CD8-positive, alpha-beta memory T cell (primary cell): ENCODE results near the gene PYGB. TPM values are rescaled to one million over a fixed set of nuclear protein-coding genes. Genes with fewer than 3 reads are reported as not detected.
"Not testable (repeated sequence)": the region's sequence is repeated elsewhere in the genome, so short reads cannot be mapped to it uniquely, and the experiment has no call there.

ENCODE experiments used
- CTCF ChIA-PET: fragments of 350-600 bp; sonication (Branson Sonifier 250); formaldehyde crosslinking; loops from one replicate; lab custom pipeline; 2021; ENCODE audit warnings: antibody characterized with exemption; lab: Charles Lee
- POLR2A ChIA-PET: fragments of 350-600 bp; sonication (Branson Sonifier 250); formaldehyde crosslinking; loops from one replicate; lab custom pipeline; 2021; ENCODE audit warnings: antibody characterized with exemption; lab: Charles Lee
- DNase-seq, 5 donors: peaks; one replicate each; pipeline versions ENCODE4 v3.0.0 to v3.0.0-alpha.2; 2020 to 2022; ENCODE audit warnings: mixed read lengths in 1 of 5
- H3K27ac ChIP-seq: one replicate; pipeline ENCODE4 v1.7.0; 2013; ENCODE audit warnings: low read depth, mild to moderate bottlenecking, low read length, moderate library complexity
- H3K27me3 ChIP-seq: 2 replicates; pipeline ENCODE4 v1.7.0; 2013; ENCODE audit warnings: low read length, mild to moderate bottlenecking; ENCODE audit not compliant: insufficient read depth, poor library complexity, severe bottlenecking
- H3K36me3 ChIP-seq: 2 replicates; pipeline ENCODE4 v1.7.0; 2013; ENCODE audit warnings: mild to moderate bottlenecking, low read length, moderate library complexity; ENCODE audit not compliant: insufficient read depth
- H3K4me1 ChIP-seq: 2 replicates; pipeline ENCODE4 v1.7.0; 2013; ENCODE audit warnings: mild to moderate bottlenecking, low read length, moderate library complexity; ENCODE audit not compliant: insufficient read depth
- H3K4me3 ChIP-seq: 2 replicates; pipeline ENCODE4 v1.7.0; 2013; ENCODE audit warnings: mild to moderate bottlenecking, low read length
- H3K9me3 ChIP-seq: 2 replicates; pipeline ENCODE4 v1.7.0; 2013; ENCODE audit warnings: mild to moderate bottlenecking, low read length
- H3K27ac Mint-ChIP-seq, 8 donors: one replicate each; pipeline ENCODE4 v1.8.0; 2020 to 2021; ENCODE audit warnings: mixed read lengths in 8 of 8, mild to moderate bottlenecking in 6 of 8, inconsistent platforms in 3 of 8, moderate library complexity in 3 of 8
- H3K27me3 Mint-ChIP-seq, 2 donors: one replicate each; pipeline ENCODE4 v1.8.0; 2020 to 2021; ENCODE audit warnings: mixed read lengths in 2 of 2, mild to moderate bottlenecking in 1 of 2, moderate library complexity in 1 of 2
- H3K36me3 Mint-ChIP-seq, 3 donors: one replicate each; pipeline ENCODE4 v1.8.0; 2020 to 2021; ENCODE audit warnings: mixed read lengths in 3 of 3, inconsistent platforms in 1 of 3, mild to moderate bottlenecking in 1 of 3
- H3K4me1 Mint-ChIP-seq, 3 donors: one replicate each; pipeline ENCODE4 v1.8.0; 2020 to 2021; ENCODE audit warnings: mixed read lengths in 3 of 3, inconsistent platforms in 1 of 3, mild to moderate bottlenecking in 1 of 3
- H3K4me3 Mint-ChIP-seq, 7 donors: one replicate each; pipeline ENCODE4 v1.8.0; 2020 to 2021; ENCODE audit warnings: mixed read lengths in 7 of 7, mild to moderate bottlenecking in 6 of 7, moderate library complexity in 4 of 7, inconsistent platforms in 2 of 7
- H3K9me3 Mint-ChIP-seq, 5 donors: one replicate each; pipeline ENCODE4 v1.8.0; 2020 to 2022; ENCODE audit warnings: mixed read lengths in 5 of 5, mild to moderate bottlenecking in 3 of 5, moderate library complexity in 2 of 5, inconsistent platforms in 1 of 5
- polyA plus RNA-seq: library from polyadenylated mRNA; unstranded; fragments of 300-500 nt; fragmentation: Illumina TruSeq; gene quantifications from one replicate; pipeline ENCODE4 v1.2.3, GENCODE V29; 2021
- total RNA-seq, 2 experiments: library from RNA; stranded (reverse); gene quantifications; one replicate each; pipeline ENCODE4 v1.2.3, GENCODE V29; 2021

Gene PYGB
- total and polyA plus RNA-seq, 3 experiments from 2014 or later = 32.5 to 35.7 (median 35.6) TPM

DNA sequence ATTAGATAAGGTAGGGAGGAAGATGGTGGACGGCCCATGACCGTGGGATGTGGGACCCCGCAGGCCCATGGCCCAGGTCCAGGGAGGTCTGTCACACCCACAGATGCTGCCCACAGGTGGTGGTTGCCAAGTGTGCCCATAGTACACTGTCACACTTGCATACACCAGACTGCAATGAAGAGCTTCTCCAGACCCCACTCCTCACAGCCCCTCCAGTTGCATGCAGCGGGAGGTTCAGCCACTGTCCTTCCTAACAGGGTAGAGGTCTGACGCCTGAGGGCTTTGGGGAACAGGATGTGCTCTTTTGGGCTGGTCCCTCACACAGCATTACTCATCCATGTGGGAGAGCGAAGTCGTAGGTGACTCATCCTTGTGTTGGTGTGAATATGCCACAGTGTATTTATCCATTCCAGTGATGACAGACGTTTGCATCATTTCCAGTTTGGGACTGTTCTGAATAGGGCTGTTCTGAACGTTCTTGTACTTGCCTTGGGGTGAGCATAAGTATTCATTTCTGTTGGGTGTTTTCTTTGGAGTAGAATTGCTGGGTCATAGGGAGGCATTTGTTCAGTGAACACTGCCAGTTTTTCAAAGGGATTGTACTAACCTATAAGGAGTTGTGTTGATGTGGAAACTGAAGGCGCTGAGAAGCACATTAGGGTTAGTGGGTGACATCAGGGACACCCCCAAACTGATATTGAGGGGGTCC lies 10.1 kb upstream of the PYGB start:
- H3K9me3 Mint-ChIP-seq = no peaks in the 10 kb centered on the region
- H3K4me1 Mint-ChIP-seq = peaks cover 0 to 6% (median 4%) of the 10 kb centered on the region in 3 donors
- Histone ChIP-seq H3K27me3 (no peaks in the 10 kb centered on the region), H3K4me1 (no peaks in the 10 kb centered on the region), H3K36me3 (no peaks in the 10 kb centered on the region), H3K4me3 (no peak overlapping the region), H3K9me3 (no peaks in the 10 kb centered on the region), H3K27ac (peak overlapping the region; percentile 27)
- POLR2A ChIA-PET = no interaction called here
- H3K36me3 Mint-ChIP-seq = peaks cover 0 to under 1% (median 0%) of the 10 kb centered on the region in 3 donors
- CTCF ChIA-PET = no interaction called here
- DNase-seq = no peak
- H3K4me3 Mint-ChIP-seq = no peak overlapping the region
- H3K27ac Mint-ChIP-seq = peak overlapping the region in 1 of 8 donors; percentile 18
- peaks cover 38 to 45% of the 10 kb centered on the region in 2 donors for H3K27me3 Mint-ChIP-seq

- H3K4me1 ChIP-seq = no peaks in the 10 kb centered on the region
- peak overlapping the region; percentile 27 for H3K27ac ChIP-seq
- no peaks in the 10 kb centered on the region for H3K9me3 ChIP-seq
- peaks cover 0 to 6% (median 4%) of the 10 kb centered on the region in 3 donors for H3K4me1 Mint-ChIP-seq
- ChIA-PET CTCF (no interaction called here), POLR2A (no interaction called here)
- no peak for DNase-seq
- no peaks in the 10 kb centered on the region for H3K27me3 ChIP-seq
- H3K27ac Mint-ChIP-seq = peak overlapping the region in 1 of 8 donors; percentile 15
- H3K4me3 ChIP-seq = no peak overlapping the region
- H3K27me3 Mint-ChIP-seq = peaks cover 38 to 48% of the 10 kb centered on the region in 2 donors
- no peaks in the 10 kb centered on the region for H3K36me3 ChIP-seq
- H3K9me3 Mint-ChIP-seq = no peaks in the 10 kb centered on the region
- H3K4me3 Mint-ChIP-seq = no peak overlapping the region
- peaks cover 0 to 4% (median 1%) of the 10 kb centered on the region in 3 donors for H3K36me3 Mint-ChIP-seq
Observed at GRCh38 chr20:25238319-25239037, 9.4 kb upstream of the PYGB start.

DNA sequence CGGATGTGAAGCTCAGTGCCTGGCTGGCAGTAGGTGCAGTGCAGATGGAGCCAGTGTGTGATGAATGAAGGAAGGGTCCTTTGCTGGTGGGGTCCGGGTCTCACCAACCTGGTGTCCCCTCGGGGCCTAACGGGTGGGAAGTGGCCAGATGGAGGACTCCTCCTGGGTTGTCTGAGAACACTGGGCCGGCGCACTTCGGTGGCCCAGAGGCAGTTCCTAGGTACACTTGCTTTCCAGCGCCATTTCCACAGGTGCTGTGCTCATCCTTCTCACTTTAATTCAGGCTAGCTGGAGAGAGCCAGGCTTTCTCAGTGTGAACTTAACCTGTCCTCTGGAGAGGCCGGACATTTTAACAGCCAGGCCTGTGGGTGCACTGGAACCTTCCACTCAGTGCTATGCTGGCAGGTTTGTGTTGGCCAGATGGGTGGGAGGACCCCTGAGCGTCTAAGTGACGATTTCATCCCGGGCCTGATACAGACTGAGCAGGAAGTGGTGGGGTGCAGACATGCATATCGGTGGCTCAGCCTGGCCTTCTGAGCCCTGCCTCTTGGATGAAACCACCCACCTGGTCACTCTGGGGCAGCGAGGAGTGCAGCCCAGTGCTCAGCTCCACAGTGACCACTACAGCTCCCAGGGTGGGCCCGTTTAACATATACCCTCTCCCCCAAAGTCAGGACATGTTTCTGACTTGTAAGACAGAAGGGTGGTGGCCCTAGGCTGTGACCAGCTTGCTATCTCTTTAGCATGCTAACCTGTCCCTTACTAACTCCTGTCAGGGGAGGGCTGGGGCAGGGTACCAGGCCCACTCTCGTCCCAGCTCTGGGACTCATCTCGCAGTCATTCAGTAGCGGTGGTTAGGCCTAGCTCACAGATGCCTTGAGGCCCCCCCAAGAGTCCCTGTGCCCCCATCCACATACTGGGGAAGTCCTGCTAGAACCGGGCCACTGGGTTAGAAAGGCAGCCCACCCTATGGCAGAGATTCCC lies 8.2 kb upstream of the PYGB start:
- no peak overlapping the region for H3K27ac ChIP-seq
- peaks cover 29 to 48% of the 10 kb centered on the region in 2 donors for H3K27me3 Mint-ChIP-seq
- no peaks in the 10 kb centered on the region for H3K4me1 ChIP-seq
- ChIA-PET CTCF (no interaction called here), POLR2A (no interaction called here)
- no peak overlapping the region for H3K4me3 ChIP-seq
- peaks cover 0 to 8% (median 1%) of the 10 kb centered on the region in 3 donors for H3K36me3 Mint-ChIP-seq
- no peak overlapping the region for H3K4me3 Mint-ChIP-seq
- no peaks in the 10 kb centered on the region for H3K27me3 ChIP-seq
- peaks cover 0 to 6% (median 4%) of the 10 kb centered on the region in 3 donors for H3K4me1 Mint-ChIP-seq
- no peak overlapping the region for H3K27ac Mint-ChIP-seq
- no peaks in the 10 kb centered on the region for H3K36me3 ChIP-seq
- no peaks in the 10 kb centered on the region for H3K9me3 Mint-ChIP-seq
- no peak for DNase-seq
- no peaks in the 10 kb centered on the region for H3K9me3 ChIP-seq

DNA sequence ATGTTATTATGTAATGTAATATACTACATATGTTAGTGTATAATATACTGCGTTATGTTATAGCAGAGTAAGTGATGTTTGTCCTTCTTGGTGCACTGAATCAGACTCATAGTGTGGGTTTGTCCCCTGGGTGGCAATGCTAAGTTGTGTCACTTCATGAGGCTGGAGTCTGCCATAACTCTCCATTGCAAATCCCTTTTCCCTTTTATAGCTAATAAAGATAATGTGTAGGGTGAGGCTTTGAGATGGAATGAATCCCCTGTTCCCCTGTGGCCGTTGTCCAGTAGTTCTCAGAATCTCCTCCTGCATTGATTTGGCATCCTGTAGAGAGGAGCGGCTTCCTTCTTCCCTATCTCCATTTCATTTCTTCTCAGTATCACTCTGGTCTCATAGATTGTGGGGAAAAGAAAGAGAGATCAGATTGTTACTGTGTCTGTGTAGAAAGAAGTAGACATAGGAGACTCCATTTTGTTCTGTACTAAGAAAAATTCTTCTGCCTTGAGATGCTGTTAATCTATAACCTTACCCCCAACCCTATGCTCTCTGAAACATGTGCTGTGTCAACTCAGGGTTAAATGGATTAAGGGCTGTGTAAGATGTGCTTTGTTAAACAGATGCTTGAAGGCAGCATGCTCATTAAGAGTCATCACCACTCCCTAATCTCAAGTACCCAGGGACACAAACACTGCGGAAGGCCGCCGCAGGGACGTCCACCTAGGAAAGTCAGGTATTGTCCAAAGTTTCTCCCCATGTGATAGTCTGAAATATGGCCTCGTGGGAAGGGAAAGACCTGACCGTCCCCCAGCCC lies 6.8 kb upstream of the PYGB start:
- H3K4me3 ChIP-seq, H3K27ac Mint-ChIP-seq, H3K4me1 ChIP-seq, DNase-seq, H3K27me3 ChIP-seq, H3K27ac ChIP-seq, H3K4me3 Mint-ChIP-seq, H3K4me1 Mint-ChIP-seq, H3K9me3 ChIP-seq, CTCF ChIA-PET, H3K36me3 ChIP-seq, POLR2A ChIA-PET, H3K36me3 Mint-ChIP-seq, H3K9me3 Mint-ChIP-seq: not testable (repeated sequence)
- H3K27me3 Mint-ChIP-seq = peaks cover 26 to 39% of the 10 kb centered on the region in 2 donors

GRCh38 chr20:25241659-25241955 lies 6.3 kb upstream of the PYGB start:
- H3K9me3 Mint-ChIP-seq, H3K36me3 ChIP-seq, H3K4me3 ChIP-seq, H3K4me1 ChIP-seq, H3K36me3 Mint-ChIP-seq, DNase-seq, H3K27me3 ChIP-seq, H3K27ac ChIP-seq, CTCF ChIA-PET, H3K27ac Mint-ChIP-seq, H3K4me3 Mint-ChIP-seq, POLR2A ChIA-PET, H3K9me3 ChIP-seq: not testable (repeated sequence)
- H3K27me3 Mint-ChIP-seq = peaks cover 23 to 36% of the 10 kb centered on the region in 2 donors
- H3K4me1 Mint-ChIP-seq = peaks cover 3 to 11% (median 10%) of the 10 kb centered on the region in 3 donors

- ChIA-PET CTCF (no interaction called here), POLR2A (no interaction called here)
Observed at GRCh38 chr20:25242231-25242630, 5.7 kb upstream of the PYGB start.

DNA sequence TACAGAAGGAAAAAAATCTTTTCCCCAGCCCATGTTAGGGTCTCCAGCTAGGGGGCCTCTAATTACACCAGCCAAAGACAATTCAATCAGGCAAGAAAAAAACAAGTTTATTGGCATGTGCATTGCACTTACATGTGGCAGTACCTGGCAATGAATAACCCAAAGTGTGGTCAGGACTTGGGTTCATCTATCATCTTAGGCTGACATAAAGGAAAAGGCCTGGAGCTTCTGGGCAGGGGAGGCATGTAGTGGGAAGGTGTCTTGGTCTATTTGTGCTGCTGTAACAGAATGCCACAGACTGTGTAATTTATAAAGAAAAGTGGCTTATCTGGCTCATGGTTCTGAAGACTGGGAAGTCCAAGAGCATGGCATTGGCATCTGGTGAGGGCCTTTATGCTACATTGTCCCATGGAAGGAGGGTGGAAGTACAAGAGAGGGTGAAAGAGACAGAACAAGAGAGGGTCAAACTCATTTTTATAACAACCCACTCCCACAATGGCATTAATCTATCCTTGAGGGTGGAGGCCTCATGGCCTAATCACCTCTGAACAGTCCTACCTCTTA lies 4.4 kb upstream of the PYGB start:
- Histone ChIP-seq H3K36me3 (no peaks in the 10 kb centered on the region), H3K27ac (no peak overlapping the region), H3K4me3 (no peak overlapping the region), H3K27me3 (no peaks in the 10 kb centered on the region), H3K4me1 (peaks cover 9% of the 10 kb centered on the region), H3K9me3 (no peaks in the 10 kb centered on the region)
- H3K4me1 Mint-ChIP-seq = peaks cover 10 to 13% (median 11%) of the 10 kb centered on the region in 3 donors
- H3K36me3 Mint-ChIP-seq = peaks cover 1 to 8% (median 5%) of the 10 kb centered on the region in 3 donors
- H3K27ac Mint-ChIP-seq = peak overlapping the region in 1 of 8 donors; percentile 12
- DNase-seq = no peak
- H3K27me3 Mint-ChIP-seq = peaks cover 10 to 23% of the 10 kb centered on the region in 2 donors
- ChIA-PET CTCF (no interaction called here), POLR2A (no interaction called here)
- H3K4me3 Mint-ChIP-seq = peak overlapping the region in 1 of 7 donors; percentile 51
- H3K9me3 Mint-ChIP-seq = no peaks in the 10 kb centered on the region

More at GRCh38 chr20:25242231-25242630, 5.7 kb upstream of the PYGB start:
- Histone ChIP-seq H3K9me3 (no peaks in the 10 kb centered on the region), H3K27me3 (no peaks in the 10 kb centered on the region), H3K4me1 (peaks cover 8% of the 10 kb centered on the region), H3K4me3 (no peak overlapping the region), H3K27ac (no peak overlapping the region), H3K36me3 (no peaks in the 10 kb centered on the region)
- Mint-ChIP-seq H3K36me3 (peaks cover 1 to 8% (median 2%) of the 10 kb centered on the region in 3 donors), H3K4me1 (peaks cover 10 to 17% (median 16%) of the 10 kb centered on the region in 3 donors), H3K27me3 (peaks cover 20 to 32% of the 10 kb centered on the region in 2 donors), H3K4me3 (no peak overlapping the region), H3K9me3 (no peaks in the 10 kb centered on the region), H3K27ac (no peak overlapping the region)
- DNase-seq = no peak
